GM13976 (cell line): Measurements from ENCODE around the gene CPED1.

Experiments
- DNase-seq: peaks from one replicate; pipeline ENCODE4 v3.0.0; 2012; ENCODE audit warnings: low spot score
- CTCF ChIP-seq: IDR thresholded peaks from 2 replicates; pipeline ENCODE4 v1.5.1; 2012; ENCODE audit warnings: borderline replicate concordance, mild to moderate bottlenecking; ENCODE audit not compliant: insufficient read depth; ENCODE audit errors: extremely low read depth, missing control alignments, control extremely low read depth
- in situ Hi-C: fragments of 300-500 bp; cut with MboI; formaldehyde crosslinking; loops from one replicate; pipeline ENCODE4 v1.12.0; 2022; ENCODE audit warnings: low sequenced_read_pairs, mixed read lengths, inconsistent platforms; ENCODE audit not compliant: unreplicated experiment

CPED1 gene

GRCh38 chr7:120988591-120989256 lies at the start of gene CPED1:
CPED1 (plus strand) TSS chr7:120988711; CDS start chr7:120989622, 911 bp downstream.
- in situ Hi-C loops: loop anchor here (25.0 kb wide), 2 partner anchors 99 to 349 kb away; partner anchors contain the start of gene WNT16
- peak; percentile 38 for DNase-seq
- TF ChIP-seq CTCF: no peak

- in situ Hi-C loops: loop anchor here (5.0 kb wide), 1 partner anchor 137 kb away; no protein-coding TSS in a partner anchor
- no peak for TF ChIP-seq CTCF
- no peak for DNase-seq
These were observed 49.2 kb upstream of the CPED1 start for GRCh38 chr7:120939345-120939744.

GRCh38 chr7:120941064-120941463 lies 47.4 kb upstream of the CPED1 start:
- in situ Hi-C loops: no loop called here
- DNase-seq: no peak

GRCh38 chr7:120941856-120942255 lies 46.7 kb upstream of the CPED1 start:
- no peak for TF ChIP-seq CTCF
- no peak for DNase-seq
- in situ Hi-C loops: no loop called here

More at GRCh38 chr7:120941064-120941463, 47.4 kb upstream of the CPED1 start:
- peak; percentile 10 for TF ChIP-seq CTCF

- no peak for TF ChIP-seq CTCF
- DNase-seq: no peak
- in situ Hi-C loops: no loop called here
These were observed 45.6 kb upstream of the CPED1 start for GRCh38 chr7:120942861-120943260.

GRCh38 chr7:120944826-120945562 lies 43.5 kb upstream of the CPED1 start:
- DNase-seq: no peak
- TF ChIP-seq CTCF: no peak

More at GRCh38 chr7:120944826-120945562, 43.5 kb upstream of the CPED1 start:
- in situ Hi-C loops: no loop called here
